GM12878 (cell line): Measurements from ENCODE around the gene AHNAK2. TPM values are rescaled to one million over a fixed set of nuclear protein-coding genes. Genes with fewer than 3 reads are reported as not detected.

Experiments
- ATAC-seq: fragments of 200-7000 bp; cut with Tn5 transposase; 3 replicates; pipeline ENCODE4 v1.9.1; 2020; ENCODE audit warnings: mild to moderate bottlenecking, moderate library complexity
- BruUV-seq: library from RNA; stranded (reverse); fragments of 400-500 nt; replicated peaks from 2 replicates; lab custom pipeline; 2021; lab: Mats Ljungman, UMichigan
- CTCF ChIA-PET: fragments of 300-600 bp; sonication (Branson Sonifier 250); formaldehyde crosslinking; extraction: SDS; loops from one replicate; lab custom pipeline; 2021; ENCODE audit warnings: inconsistent platforms; lab: Yijun Ruan, JAX
- POLR2A ChIA-PET: fragments of 350-600 bp; formaldehyde crosslinking; extraction: SDS; loops from one replicate; lab custom pipeline; 2021; ENCODE audit warnings: inconsistent platforms; lab: Charles Lee
- RAD21 ChIA-PET: fragments of 300-600 bp; sonication (Branson Sonifier 250); formaldehyde crosslinking; loops from one replicate; lab custom pipeline; 2023; ENCODE audit warnings: antibody characterized with exemption; ENCODE audit not compliant: unreplicated experiment; lab: Charles Lee
- SMC1A ChIA-PET: fragments of 300-600 bp; sonication (Branson Sonifier 250); formaldehyde crosslinking; loops from one replicate; lab custom pipeline; 2023; ENCODE audit not compliant: unreplicated experiment, uncharacterized antibody; lab: Charles Lee
- DNase-seq: peaks from one replicate; pipeline ENCODE4 v3.0.0-alpha.2; 2011; ENCODE audit warnings: low read depth, low spot score
- FAIRE-seq: peaks from 3 replicates; lab custom pipeline; 2011; peaks lifted over from hg19 to GRCh38; lab: Jason Lieb, UNC
- H2AFZ ChIP-seq: 2 replicates; pipeline ENCODE4 v1.6.0; 2011; ENCODE audit warnings: low read depth, low read length, control low read depth; ENCODE audit not compliant: control insufficient read depth
- H3K27ac ChIP-seq: 2 replicates; pipeline ENCODE4 v1.5.1; 2011; ENCODE audit warnings: control low read depth; ENCODE audit not compliant: control insufficient read depth, insufficient read depth
- H3K27me3 ChIP-seq, 2 experiments: replicated peaks in 1 of 2; 2 replicates each; pipeline versions ENCODE4 v1.6.0 to v1.6.1; 2011; ENCODE audit warnings: low read length in 1 of 2; ENCODE audit not compliant: control insufficient read depth in 2 of 2, insufficient read depth in 2 of 2
- H3K36me3 ChIP-seq, 2 experiments: 2 replicates each; pipeline ENCODE4 v1.5.1; 2011; ENCODE audit warnings: low read length in 1 of 2; ENCODE audit not compliant: control insufficient read depth in 2 of 2, insufficient read depth in 2 of 2
- H3K4me1 ChIP-seq: 2 replicates; pipeline ENCODE4 v1.6.1; 2011; ENCODE audit warnings: mild to moderate bottlenecking, low read length, moderate library complexity, mixed read lengths; ENCODE audit not compliant: control insufficient read depth, insufficient read depth
- H3K4me2 ChIP-seq: 2 replicates; pipeline ENCODE4 v1.6.0; 2011; ENCODE audit warnings: control low read depth; ENCODE audit not compliant: control insufficient read depth, insufficient read depth
- H3K4me3 ChIP-seq: fragments of 200-600 bp; sonication (generic); 2 replicates; pipeline ENCODE4 v1.5.1; 2016
- H3K79me2 ChIP-seq: 2 replicates; pipeline ENCODE4 v1.6.0; 2011; ENCODE audit warnings: low read length; ENCODE audit not compliant: control insufficient read depth, insufficient read depth
- H3K9ac ChIP-seq: 2 replicates; pipeline ENCODE4 v1.8.0; 2011; ENCODE audit warnings: low read length, control low read depth, mixed read lengths; ENCODE audit not compliant: control insufficient read depth, insufficient read depth
- H3K9me3 ChIP-seq: replicated peaks from 3 replicates; pipeline ENCODE4 v1.5.1; 2011; ENCODE audit warnings: mild to moderate bottlenecking, low read length; ENCODE audit not compliant: control insufficient read depth, insufficient read depth
- H4K20me1 ChIP-seq: 2 replicates; pipeline ENCODE4 v1.6.0; 2011; ENCODE audit not compliant: control insufficient read depth, insufficient read depth
- CREB1 ChIP-seq: IDR thresholded peaks from 2 replicates; pipeline ENCODE4 v1.6.1; 2012; ENCODE audit warnings: low read depth, mild to moderate bottlenecking, inconsistent platforms
- ESRRA ChIP-seq: IDR thresholded peaks from 2 replicates; pipeline ENCODE4 v1.6.1; 2012; ENCODE audit warnings: mild to moderate bottlenecking, low read length, improper control_type of control experiment
- MAX ChIP-seq: IDR thresholded peaks from 2 replicates; pipeline ENCODE4 v1.6.1; 2012; ENCODE audit warnings: low read depth, low read length, improper control_type of control experiment
- MTA2 ChIP-seq: fragments of 450-650 bp; IDR thresholded peaks from 2 replicates; pipeline ENCODE4 v1.6.1; 2016; ENCODE audit warnings: low read depth, mild to moderate bottlenecking, moderate library complexity
- NFYB ChIP-seq: IDR thresholded peaks from 2 replicates; pipeline ENCODE4 v1.6.1; 2011; ENCODE audit warnings: low read depth, mild to moderate bottlenecking, low read length, improper control_type of control experiment, moderate library complexity; ENCODE audit not compliant: insufficient read depth
- PRDM15 ChIP-seq: fragments of 450-650 bp; formaldehyde crosslinking; IDR thresholded peaks from 2 replicates; pipeline ENCODE4 v1.4.0; 2020; ENCODE audit warnings: mild to moderate bottlenecking, moderate library complexity
- SMAD1 ChIP-seq: fragments of 450-650 bp; IDR thresholded peaks from 2 replicates; pipeline ENCODE4 v1.6.1; 2018; ENCODE audit warnings: mild to moderate bottlenecking, low read depth; ENCODE audit not compliant: partially characterized antibody
- SMC3 ChIP-seq: IDR thresholded peaks from 2 replicates; pipeline ENCODE4 v1.6.1; 2011; ENCODE audit warnings: low read length, improper control_type of control experiment, borderline replicate concordance
- ZNF217 ChIP-seq: fragments of 450-650 bp; IDR thresholded peaks from 2 replicates; pipeline ENCODE4 v1.6.1; 2017; ENCODE audit warnings: antibody characterized with exemption, mild to moderate bottlenecking
- ZNF24 ChIP-seq: fragments of 450-650 bp; IDR thresholded peaks from 2 replicates; pipeline ENCODE4 v1.6.1; 2017; ENCODE audit warnings: antibody characterized with exemption, mild to moderate bottlenecking
- ZNF274 ChIP-seq: IDR thresholded peaks from one replicate; pipeline ENCODE4 v1.8.0; 2011; ENCODE audit not compliant: insufficient read length, insufficient read depth
- WGBS: methylation state at CpG from one replicate; pipeline ENCODE4 v1.1.6; 2016; ENCODE audit warnings: low lambda C conversion rate; ENCODE audit not compliant: insufficient replicate concordance, insufficient coverage; ENCODE audit errors: missing lambda C conversion rate; 5-methylcytosine and 5-hydroxymethylcytosine counted together
- in situ Hi-C: fragments of 300-500 bp; cut with MboI; formaldehyde crosslinking; loops from 9 replicates; pipeline ENCODE4 v1.14.3; 2018; ENCODE audit warnings: mixed read lengths
- intact Hi-C: fragments of 100-400 bp; cut with micrococcal nuclease; formaldehyde crosslinking; loops from one replicate; pipeline ENCODE4 v1.14.2; 2022; ENCODE audit not compliant: unreplicated experiment
- polyA plus RNA-seq, 11 experiments: library from polyadenylated mRNA; depleted of rRNA in 4 of 11; unstranded in 6 of 11; stranded (reverse) in 5 of 11; fragments of >200 nt; fragmentation: Nextera tagmentation in 4 of 11; fragmentation: Illumina TruSeq in 1 of 11; extraction: Ambion mirVana in 4 of 11; extraction: Trizol in 1 of 11; gene quantifications; 1 replicate in 1 of 11; 2 replicates in 10 of 11; pipeline versions ENCODE4 v1.2.1 to v1.2.3, GENCODE V29; 2011 to 2016; ENCODE audit warnings: inconsistent platforms in 2 of 11, missing spikeins in 2 of 11, low read depth in 1 of 11
- total RNA-seq, 4 experiments: library from RNA; depleted of rRNA in 3 of 4; stranded (reverse); fragments of >200 nt in 3 of 4; fragmentation: Illumina TruSeq in 1 of 4; extraction: Trizol in 1 of 4; gene quantifications; 2 replicates each; pipeline versions ENCODE4 v1.2.1 to v1.2.3, GENCODE V29; 2013 to 2021

The AHNAK2 gene
- total and polyA plus RNA-seq, 10 of the 15 experiments (the other 5 are each of a cell fraction or from before 2014, with no cell fraction given), result 0.03 to 0.10 TPM; not detected in 8

DNA sequence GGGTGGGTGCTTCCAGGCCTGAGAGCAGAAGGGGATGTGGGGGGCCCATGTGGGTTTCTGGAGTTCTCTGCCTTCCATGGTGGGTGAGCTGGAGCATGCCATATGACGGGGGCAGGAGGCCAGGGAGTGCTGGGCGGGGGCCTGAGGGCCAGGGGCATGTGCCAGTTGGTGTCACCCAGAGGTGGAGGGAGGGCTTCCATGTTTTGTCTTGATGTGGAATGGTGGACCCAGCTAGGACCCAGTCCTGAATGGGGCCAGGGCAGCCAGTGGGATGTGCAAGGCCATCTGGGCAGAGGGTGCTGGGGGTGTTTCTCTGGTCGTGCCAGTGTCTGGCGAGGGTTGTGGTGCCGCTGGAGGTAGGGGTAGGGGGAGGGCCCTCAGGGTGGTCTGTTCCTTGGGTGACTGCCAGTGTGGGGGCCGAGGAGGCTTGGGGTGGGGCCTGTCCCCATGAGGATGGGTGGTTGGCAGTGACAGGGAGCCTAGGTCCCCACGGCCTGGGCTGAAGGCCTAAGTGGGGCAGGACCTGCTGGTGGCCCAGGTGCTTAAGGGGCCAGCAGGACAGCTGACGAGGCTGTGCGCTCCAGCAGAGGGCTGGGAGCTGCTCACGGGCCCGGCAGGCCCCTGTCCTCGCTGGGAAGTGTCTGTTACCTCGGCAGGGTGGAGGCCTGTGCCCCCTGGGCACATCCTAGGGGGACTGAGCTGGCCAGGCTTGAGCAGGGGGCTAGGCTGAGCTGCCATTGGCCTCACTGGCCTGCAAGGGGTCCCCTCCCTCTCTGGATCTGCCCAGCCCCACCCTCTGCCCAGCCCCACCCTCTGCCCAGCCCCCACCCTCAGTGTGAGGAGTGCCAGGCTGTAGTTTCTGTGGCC is 86.3 kb downstream of the AHNAK2 start (continued):
- TF ChIP-seq PRDM15, result no peak

GRCh38 chr14:104891121-104891551 is 87.0 kb downstream of the AHNAK2 start:
- ChIA-PET RAD21 (no interaction called here), SMC1A (no interaction called here), POLR2A (no interaction called here), CTCF (no interaction called here)
- 62% methylated on average over 4 of the region's 4 CpGs for WGBS
- no peaks in the 10 kb centered on the region for H3K9me3 ChIP-seq
- H4K20me1 ChIP-seq, result no peaks in the 10 kb centered on the region
- no peaks in the 10 kb centered on the region for H3K4me1 ChIP-seq
- H3K4me3 ChIP-seq, result no peak overlapping the region
- no peak overlapping the region for H3K9ac ChIP-seq
- FAIRE-seq (no peak), ATAC-seq (no peak), DNase-seq (no peak)
- no TSS peak for BruUV-seq
- H3K27me3 ChIP-seq, result no peaks in the 10 kb centered on the region
- H3K4me2 ChIP-seq, result no peak overlapping the region
- intact Hi-C loops (loop anchor here (10.0 kb wide), 1 partner anchor 84 kb away; the partner anchor contains the start of gene AHNAK2), in situ Hi-C loops (loop anchor here (10.0 kb wide), 1 partner anchor 154 kb away; no protein-coding TSS in a partner anchor)
- H3K79me2 ChIP-seq, result no peaks in the 10 kb centered on the region
- no peak overlapping the region for H2AFZ ChIP-seq
- H3K27ac ChIP-seq, result no peak overlapping the region
- H3K36me3 ChIP-seq, result no peaks in the 10 kb centered on the region
- no peak for TF ChIP-seq ZNF24
- TF ChIP-seq ZNF217, result no peak
- TF ChIP-seq ZNF274, result no peak
- TF ChIP-seq MTA2, result no peak
- TF ChIP-seq MAX, result no peak
- TF ChIP-seq PRDM15, result no peak
- no peak for TF ChIP-seq ESRRA
- no peak for TF ChIP-seq CREB1
- TF ChIP-seq NFYB, result no peak
- TF ChIP-seq SMAD1, result no peak
- TF ChIP-seq SMC3, result no peak
